Esophagus squamous epithelium (tissue), 5 donors: Measurements from ENCODE around the gene TAX1BP1. TPM values are rescaled to one million over a fixed set of nuclear protein-coding genes. Genes with fewer than 3 reads are reported as not detected.

Experiments
- DNase-seq: peaks from one replicate; lab custom pipeline; 2025; lab: John Stamatoyannopoulos, UW
- H3K27ac ChIP-seq, 4 donors: fragments of 200-600 bp; sonication (generic); one replicate each; pipeline ENCODE4 v1.5.1; 2016 to 2019; ENCODE audit warnings: mild to moderate bottlenecking in 1 of 4
- H3K27me3 ChIP-seq, 4 donors: fragments of 200-600 bp; sonication (generic); 1 replicate in 3 of 4; 2 replicates in 1 of 4; pipeline versions ENCODE4 v1.5.1 to v1.6.0; 2017 to 2021; ENCODE audit warnings: antibody characterized with exemption in 1 of 4
- H3K36me3 ChIP-seq, 3 donors: fragments of 200-600 bp; sonication (generic); one replicate each; pipeline ENCODE4 v1.5.1; 2016 to 2019
- H3K4me1 ChIP-seq, 3 donors: fragments of 200-600 bp; sonication (generic); one replicate each; pipeline ENCODE4 v1.5.1; 2017 to 2019
- H3K4me3 ChIP-seq, 4 donors: fragments of 200-600 bp; sonication (generic); 1 replicate in 3 of 4; 2 replicates in 1 of 4; pipeline ENCODE4 v1.5.1; 2016 to 2019; ENCODE audit warnings: mild to moderate bottlenecking in 2 of 4, moderate library complexity in 1 of 4
- H3K9me3 ChIP-seq, 3 donors: fragments of 200-600 bp; sonication (generic); one replicate each; pipeline ENCODE4 v1.5.1; 2016 to 2019
- CTCF ChIP-seq, 6 experiments: fragments of 450-650 bp in 4 of 6; fragments of 200-600 bp in 2 of 6; sonication (generic) in 2 of 6; IDR thresholded peaks; one replicate each; pipeline ENCODE4 v1.5.1; 2016 to 2019; ENCODE audit warnings: antibody characterized with exemption in 6 of 6, mild to moderate bottlenecking in 4 of 6, moderate library complexity in 4 of 6
- POLR2A ChIP-seq, 4 donors: fragments of 450-650 bp; IDR thresholded peaks; one replicate each; pipeline ENCODE4 v1.6.1; 2017; ENCODE audit warnings: antibody characterized with exemption in 4 of 4, mild to moderate bottlenecking in 4 of 4, moderate library complexity in 3 of 4
- WGBS, 2 donors: methylation state at CpG; one replicate each; pipeline ENCODE4 v1.1.5; 2018; 5-methylcytosine and 5-hydroxymethylcytosine counted together
- intact Hi-C: fragments of 100-400 bp; cut with DNase I; formaldehyde crosslinking; loops from one replicate; pipeline ENCODE4 v1.15.0; 2022
- total RNA-seq, 4 donors: library from RNA; depleted of rRNA; stranded (reverse); fragments of >200 nt; gene quantifications; one replicate each; pipeline ENCODE4 v1.1.0, GENCODE V29; 2016
- donor health status: DM: yes; HTN: yes; CAD: no.

Gene TAX1BP1
- total RNA-seq, 4 donors from 2014 or later: 67.1 to 113 (median 80.3) TPM

- Histone ChIP-seq H3K4me1 (peaks cover 0 to 4% (median 0%) of the 10 kb centered on the region in 3 donors), H3K36me3 (peaks cover 0 to 66% (median 3%) of the 10 kb centered on the region in 3 donors), H3K27me3 (no peaks in the 10 kb centered on the region), H3K9me3 (no peaks in the 10 kb centered on the region), H3K4me3 (no peak overlapping the region), H3K27ac (no peak overlapping the region)
- DNase-seq: no peak
- TF ChIP-seq CTCF (IDR thresholded peaks at IDR 0.05) (peak; percentile 39 to 59 (median 50)), POLR2A (IDR thresholded peaks at IDR 0.05) (no peak)
- 42 to 49% methylated on average over 6 of the region's 6 CpGs for WGBS, 2 donors
- intact Hi-C loops: no loop called here
These were observed 44.6 kb downstream of the TAX1BP1 start for GRCh38 chr7:27784399-27785053.

DNA sequence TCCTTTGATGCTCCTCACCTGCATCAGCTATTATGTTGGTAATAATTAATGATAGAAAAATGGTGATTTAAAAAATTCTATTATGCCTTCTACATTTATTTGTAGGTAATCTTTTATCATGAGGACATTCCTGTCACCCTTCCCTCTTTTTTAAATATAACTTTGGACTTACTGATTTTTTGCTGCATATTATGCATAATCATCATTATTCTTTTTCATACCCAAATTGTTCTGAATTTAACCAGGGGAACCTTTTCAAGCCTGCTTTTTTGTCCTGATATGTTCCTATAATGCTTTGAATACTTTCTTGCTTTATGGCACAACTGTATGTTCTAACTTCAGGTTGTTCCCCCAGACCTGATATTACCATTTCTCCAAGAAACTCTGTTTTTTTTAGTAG lies 48.5 kb downstream of the TAX1BP1 start:
- Histone ChIP-seq H3K27ac (no peak overlapping the region), H3K9me3 (no peaks in the 10 kb centered on the region), H3K4me3 (no peak overlapping the region), H3K4me1 (peaks cover 0 to 4% (median 0%) of the 10 kb centered on the region in 3 donors), H3K36me3 (peaks cover 0 to 83% (median 3%) of the 10 kb centered on the region in 3 donors), H3K27me3 (no peaks in the 10 kb centered on the region)
- TF ChIP-seq CTCF (IDR thresholded peaks at IDR 0.05) (no peak), POLR2A (IDR thresholded peaks at IDR 0.05) (no peak)
- DNase-seq: no peak
- intact Hi-C loops: no loop called here

GRCh38 chr7:27793780-27794179 lies 53.8 kb downstream of the TAX1BP1 start:
- TF ChIP-seq POLR2A (IDR thresholded peaks at IDR 0.05): no peak
- TF ChIP-seq CTCF (IDR thresholded peaks at IDR 0.05): no peak
- intact Hi-C loops: no loop called here
- no peak for DNase-seq
- Histone ChIP-seq H3K27ac (no peak overlapping the region), H3K4me3 (no peak overlapping the region), H3K27me3 (no peaks in the 10 kb centered on the region), H3K9me3 (no peaks in the 10 kb centered on the region), H3K36me3 (peaks cover 0 to 94% (median 0%) of the 10 kb centered on the region in 3 donors), H3K4me1 (no peaks in the 10 kb centered on the region)
- WGBS, 2 donors: 31 to 37% methylated on average over 1 of the region's 1 CpG

DNA sequence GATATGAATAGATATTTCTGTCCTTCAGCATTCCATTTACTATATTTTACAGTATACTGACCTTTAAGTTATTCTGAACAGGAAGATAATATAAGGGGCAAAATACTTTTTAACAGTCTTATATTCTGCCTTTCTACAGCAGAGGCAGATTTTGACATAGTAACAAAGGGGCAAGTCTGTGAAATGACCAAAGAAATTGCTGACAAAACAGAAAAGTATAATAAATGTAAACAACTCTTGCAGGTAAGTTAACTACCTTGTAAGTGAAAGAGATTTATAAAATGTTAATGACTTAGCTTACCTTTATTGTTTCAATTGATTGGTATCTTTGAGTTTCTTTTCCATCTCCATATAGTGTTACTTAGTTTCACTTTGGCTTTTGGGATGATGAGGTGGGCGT lies 56.0 kb downstream of the TAX1BP1 start:
- Histone ChIP-seq H3K4me3 (no peak overlapping the region), H3K4me1 (no peaks in the 10 kb centered on the region), H3K27ac (no peak overlapping the region), H3K36me3 (peaks cover 0 to 87% (median 0%) of the 10 kb centered on the region in 3 donors), H3K9me3 (no peaks in the 10 kb centered on the region), H3K27me3 (no peaks in the 10 kb centered on the region)
- WGBS, 2 donors: 93 to 95% methylated on average over 1 of the region's 1 CpG
- TF ChIP-seq CTCF (IDR thresholded peaks at IDR 0.05): no peak
- no peak for TF ChIP-seq POLR2A (IDR thresholded peaks at IDR 0.05)
- no peak for DNase-seq
- intact Hi-C loops: no loop called here

DNA sequence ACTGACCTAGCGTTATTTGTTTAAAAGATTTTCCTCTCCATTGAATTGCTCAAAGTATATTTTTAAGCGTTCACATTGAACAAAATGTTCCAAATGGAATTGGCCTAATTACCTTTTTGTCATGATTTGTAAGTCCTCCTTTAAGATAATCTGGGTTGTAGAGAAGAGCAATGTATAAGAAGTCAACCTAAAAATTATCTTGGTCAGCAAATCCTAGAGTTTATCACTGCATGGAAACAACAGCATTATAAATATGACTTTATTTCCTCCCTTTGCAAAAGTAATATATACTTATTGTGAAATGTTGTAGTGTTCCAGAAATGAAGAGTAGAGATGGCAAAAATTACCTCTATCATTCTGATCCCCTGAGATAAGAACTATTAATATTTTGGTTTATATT lies 59.2 kb downstream of the TAX1BP1 start:
- H3K4me3 ChIP-seq: no peak overlapping the region
- intact Hi-C loops: no loop called here
- no peak for TF ChIP-seq POLR2A (IDR thresholded peaks at IDR 0.05)
- no peak for TF ChIP-seq CTCF (IDR thresholded peaks at IDR 0.05)
- H3K27me3 ChIP-seq: no peaks in the 10 kb centered on the region
- no peaks in the 10 kb centered on the region for H3K4me1 ChIP-seq
- no peak overlapping the region for H3K27ac ChIP-seq
- 96% methylated on average over 2 of the region's 2 CpGs for WGBS, 2 donors
- H3K36me3 ChIP-seq: peaks cover 0 to 80% (median 0%) of the 10 kb centered on the region in 3 donors
- no peaks in the 10 kb centered on the region for H3K9me3 ChIP-seq
- no peak for DNase-seq
